Measurements from ENCODE around the gene TMEM273. TPM values are rescaled to one million over a fixed set of nuclear protein-coding genes. Genes with fewer than 3 reads are reported as not detected.

Gene TMEM273
- total RNA-seq, 5 donors from 2014 or later (not counting 1 experiment from before 2014, with no cell fraction given), result 8.4 to 22.9 (median 15.6) TPM

DNA sequence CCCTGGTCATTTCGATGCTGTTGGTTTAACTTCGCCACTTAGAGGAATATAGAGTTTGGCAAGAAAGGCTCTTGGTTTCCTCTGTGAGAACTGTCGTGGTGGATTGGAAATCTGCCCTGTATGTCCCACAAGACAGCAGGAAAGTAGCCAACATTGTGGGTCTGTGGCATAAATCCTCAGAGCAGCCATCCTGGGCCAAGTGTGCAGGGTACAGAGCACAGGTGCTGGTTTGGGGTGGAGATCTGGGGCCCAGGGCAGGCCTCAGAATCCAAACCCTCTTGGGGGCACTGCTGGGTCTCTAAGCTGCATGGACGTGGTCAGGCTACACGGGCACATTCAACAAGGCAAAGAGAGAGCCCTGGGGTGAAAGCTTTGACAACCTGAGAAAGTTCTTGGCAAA lies 39.2 kb upstream of the TMEM273 start:
- CTCF ChIA-PET, result no interaction called here
- no peak overlapping the region for H3K4me3 ChIP-seq (ENCODE audit: control insufficient read depth in 1 of 2, extremely low read depth in 1 of 2, low read length in 1 of 2)
- peaks cover 0 to 23% of the 10 kb centered on the region in 2 experiments for H3K27me3 ChIP-seq (replicated peaks in 1 of 2; ENCODE audit: control insufficient read depth in 2 of 2, extremely low read depth in 1 of 2, insufficient read depth in 2 of 2, low read length in 1 of 2)
- POLR2A ChIA-PET, result no interaction called here
- WGBS (ENCODE audit: insufficient coverage), result 94% methylated on average over 4 of the region's 5 CpGs
- H3K4me1 Mint-ChIP-seq, result no peaks in the 10 kb centered on the region
- H3K4me3 Mint-ChIP-seq, result no peak overlapping the region
- peaks cover 0 to 5% (median 0%) of the 10 kb centered on the region in 3 donors for H3K9me3 Mint-ChIP-seq
- H3K36me3 Mint-ChIP-seq, result no peaks in the 10 kb centered on the region
- no peak overlapping the region for H3K27ac ChIP-seq (ENCODE audit: low read length)
- no peak for DNase-seq
- peaks cover 2 to 7% of the 10 kb centered on the region in 2 donors for H3K27me3 Mint-ChIP-seq
- no peaks in the 10 kb centered on the region for H3K36me3 ChIP-seq (ENCODE audit: control insufficient read depth in 2 of 2, extremely low read depth in 1 of 2, insufficient read depth in 1 of 2, low read length in 1 of 2)
- no peaks in the 10 kb centered on the region for H3K4me1 ChIP-seq (ENCODE audit: control insufficient read depth in 1 of 2, extremely low read depth in 1 of 2, insufficient read depth in 2 of 2, low read length in 2 of 2)
- H3K9me3 ChIP-seq, result no peaks in the 10 kb centered on the region
- H3K27ac Mint-ChIP-seq, result no peak overlapping the region
- ATAC-seq (replicated peaks in 1 of 4), result no peak

DNA sequence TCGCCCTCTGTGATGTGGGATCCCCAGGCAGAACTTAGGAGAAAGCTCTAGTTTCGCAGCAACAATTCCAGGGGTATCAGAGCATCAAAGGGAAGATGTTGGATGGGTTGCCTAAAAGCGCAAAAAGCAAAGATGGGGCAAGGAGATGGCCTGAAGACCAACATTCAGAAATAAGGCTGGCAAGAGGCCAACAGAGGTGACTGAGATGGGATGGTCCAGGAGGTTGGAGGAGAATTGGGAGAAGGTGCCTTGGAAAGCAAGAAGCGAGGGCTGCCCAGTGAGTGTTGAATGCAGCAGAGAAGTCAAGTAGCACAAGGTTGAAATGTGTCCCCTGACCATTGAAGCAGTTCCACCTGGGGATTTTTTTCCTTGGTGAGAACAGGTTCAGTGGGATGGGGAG lies 38.4 kb upstream of the TMEM273 start:
- Mint-ChIP-seq H3K27me3 (peaks cover 2 to 7% of the 10 kb centered on the region in 2 donors), H3K4me1 (no peaks in the 10 kb centered on the region), H3K4me3 (no peak overlapping the region), H3K36me3 (no peaks in the 10 kb centered on the region), H3K27ac (no peak overlapping the region), H3K9me3 (peaks cover 0 to 5% (median 0%) of the 10 kb centered on the region in 3 donors)
- Histone ChIP-seq H3K36me3 (ENCODE audit: control insufficient read depth in 2 of 2, extremely low read depth in 1 of 2, insufficient read depth in 1 of 2, low read length in 1 of 2) (no peaks in the 10 kb centered on the region), H3K4me1 (ENCODE audit: control insufficient read depth in 1 of 2, extremely low read depth in 1 of 2, insufficient read depth in 2 of 2, low read length in 2 of 2) (no peaks in the 10 kb centered on the region), H3K9me3 (no peaks in the 10 kb centered on the region), H3K27ac (ENCODE audit: low read length) (no peak overlapping the region), H3K4me3 (ENCODE audit: control insufficient read depth in 1 of 2, extremely low read depth in 1 of 2, low read length in 1 of 2) (no peak overlapping the region), H3K27me3 (replicated peaks in 1 of 2; ENCODE audit: control insufficient read depth in 2 of 2, extremely low read depth in 1 of 2, insufficient read depth in 2 of 2, low read length in 1 of 2) (peaks cover 0 to 23% of the 10 kb centered on the region in 2 experiments)
- no peak for DNase-seq
- ChIA-PET POLR2A (no interaction called here), CTCF (no interaction called here)
- WGBS (ENCODE audit: insufficient coverage), result 50% methylated on average over 3 of the region's 4 CpGs
- no peak for ATAC-seq (replicated peaks in 1 of 4)

GRCh38 chr10:49225218-49225876 lies 37.2 kb upstream of the TMEM273 start:
- Histone ChIP-seq H3K4me1 (ENCODE audit: control insufficient read depth in 1 of 2, extremely low read depth in 1 of 2, insufficient read depth in 2 of 2, low read length in 2 of 2) (no peaks in the 10 kb centered on the region), H3K4me3 (ENCODE audit: control insufficient read depth in 1 of 2, extremely low read depth in 1 of 2, low read length in 1 of 2) (no peak overlapping the region), H3K27ac (ENCODE audit: low read length) (no peak overlapping the region), H3K9me3 (no peaks in the 10 kb centered on the region), H3K27me3 (replicated peaks in 1 of 2; ENCODE audit: control insufficient read depth in 2 of 2, extremely low read depth in 1 of 2, insufficient read depth in 2 of 2, low read length in 1 of 2) (peaks cover 0 to 23% of the 10 kb centered on the region in 2 experiments), H3K36me3 (ENCODE audit: control insufficient read depth in 2 of 2, extremely low read depth in 1 of 2, insufficient read depth in 1 of 2, low read length in 1 of 2) (no peaks in the 10 kb centered on the region)
- peaks cover 2 to 3% of the 10 kb centered on the region in 2 donors for H3K27me3 Mint-ChIP-seq
- H3K9me3 Mint-ChIP-seq, result peaks cover 0 to 5% (median 0%) of the 10 kb centered on the region in 3 donors
- WGBS (ENCODE audit: insufficient coverage), result 89% methylated on average over 8 of the region's 12 CpGs
- DNase-seq (no peak), ATAC-seq (replicated peaks in 1 of 4) (no peak)
- CTCF ChIA-PET, result no interaction called here
- H3K27ac Mint-ChIP-seq, result no peak overlapping the region
- H3K4me1 Mint-ChIP-seq, result no peaks in the 10 kb centered on the region
- no peaks in the 10 kb centered on the region for H3K36me3 Mint-ChIP-seq
- POLR2A ChIA-PET, result no interaction called here
- no peak overlapping the region for H3K4me3 Mint-ChIP-seq

DNA sequence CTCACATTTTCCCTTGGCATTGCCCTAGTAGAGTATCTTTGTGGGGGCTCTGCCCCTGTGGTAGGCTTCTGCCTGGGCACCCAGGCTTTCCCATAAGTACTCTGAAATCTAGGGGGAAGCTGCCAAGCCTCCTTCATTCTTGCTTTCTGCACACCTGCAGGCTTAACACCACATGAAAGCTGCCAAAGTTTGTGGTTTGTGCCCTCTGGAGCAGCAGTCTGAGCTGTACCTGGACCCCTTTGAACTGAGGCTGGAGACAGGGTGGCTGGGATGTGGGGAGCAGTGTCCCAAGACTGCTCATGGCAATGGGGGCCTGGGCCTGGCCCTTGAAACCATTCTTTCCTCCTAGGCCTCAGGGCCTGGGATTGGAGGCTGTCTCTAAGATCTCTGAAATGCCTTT lies 35.0 kb upstream of the TMEM273 start:
- Histone ChIP-seq H3K27ac (ENCODE audit: low read length) (no peak overlapping the region), H3K9me3 (no peaks in the 10 kb centered on the region), H3K27me3 (replicated peaks in 1 of 2; ENCODE audit: control insufficient read depth in 2 of 2, extremely low read depth in 1 of 2, insufficient read depth in 2 of 2, low read length in 1 of 2) (peaks cover 0 to 11% of the 10 kb centered on the region in 2 experiments), H3K4me3 (ENCODE audit: control insufficient read depth in 1 of 2, extremely low read depth in 1 of 2, low read length in 1 of 2) (no peak overlapping the region), H3K4me1 (ENCODE audit: control insufficient read depth in 1 of 2, extremely low read depth in 1 of 2, insufficient read depth in 2 of 2, low read length in 2 of 2) (no peaks in the 10 kb centered on the region), H3K36me3 (ENCODE audit: control insufficient read depth in 2 of 2, extremely low read depth in 1 of 2, insufficient read depth in 1 of 2, low read length in 1 of 2) (no peaks in the 10 kb centered on the region)
- DNase-seq (no peak), ATAC-seq (replicated peaks in 1 of 4) (no peak)
- Mint-ChIP-seq H3K36me3 (no peaks in the 10 kb centered on the region), H3K4me3 (no peak overlapping the region), H3K9me3 (peaks cover 0 to 5% (median 0%) of the 10 kb centered on the region in 3 donors), H3K4me1 (no peaks in the 10 kb centered on the region), H3K27me3 (peaks cover 6 to 16% of the 10 kb centered on the region in 2 donors), H3K27ac (no peak overlapping the region)
- ChIA-PET CTCF (no interaction called here), POLR2A (no interaction called here)

- Histone ChIP-seq H3K36me3 (ENCODE audit: control insufficient read depth in 2 of 2, extremely low read depth in 1 of 2, insufficient read depth in 1 of 2, low read length in 1 of 2) (no peaks in the 10 kb centered on the region), H3K4me3 (ENCODE audit: control insufficient read depth in 1 of 2, extremely low read depth in 1 of 2, low read length in 1 of 2) (no peak overlapping the region), H3K4me1 (ENCODE audit: control insufficient read depth in 1 of 2, extremely low read depth in 1 of 2, insufficient read depth in 2 of 2, low read length in 2 of 2) (no peaks in the 10 kb centered on the region), H3K27ac (ENCODE audit: low read length) (no peak overlapping the region), H3K9me3 (no peaks in the 10 kb centered on the region), H3K27me3 (replicated peaks in 1 of 2; ENCODE audit: control insufficient read depth in 2 of 2, extremely low read depth in 1 of 2, insufficient read depth in 2 of 2, low read length in 1 of 2) (peaks cover 0 to 5% of the 10 kb centered on the region in 2 experiments)
- H3K9me3 Mint-ChIP-seq, result peaks cover 0 to 5% (median 0%) of the 10 kb centered on the region in 3 donors
- no peaks in the 10 kb centered on the region for H3K36me3 Mint-ChIP-seq
- no peak overlapping the region for H3K4me3 Mint-ChIP-seq
- no peak for ATAC-seq (replicated peaks in 1 of 4)
- no CpG with 5 or more reads among the region's 3 CpGs for WGBS (ENCODE audit: insufficient coverage)
- ChIA-PET CTCF (no interaction called here), POLR2A (no interaction called here)
- peaks cover 6 to 21% of the 10 kb centered on the region in 2 donors for H3K27me3 Mint-ChIP-seq
- peaks cover 0 to 4% (median 0%) of the 10 kb centered on the region in 3 donors for H3K4me1 Mint-ChIP-seq
- no peak overlapping the region for H3K27ac Mint-ChIP-seq
- DNase-seq, result no peak
Measured at GRCh38 chr10:49222170-49222569, 34.0 kb upstream of the TMEM273 start.

GRCh38 chr10:49220679-49221078 lies 32.5 kb upstream of the TMEM273 start:
- Mint-ChIP-seq H3K36me3 (no peaks in the 10 kb centered on the region), H3K27me3 (peaks cover 7 to 20% of the 10 kb centered on the region in 2 donors), H3K4me1 (peaks cover 0 to 4% (median 0%) of the 10 kb centered on the region in 3 donors), H3K27ac (no peak overlapping the region), H3K4me3 (no peak overlapping the region), H3K9me3 (peaks cover 0 to 5% (median 0%) of the 10 kb centered on the region in 3 donors)
- POLR2A ChIA-PET, result no interaction called here
- Histone ChIP-seq H3K4me3 (ENCODE audit: control insufficient read depth in 1 of 2, extremely low read depth in 1 of 2, low read length in 1 of 2) (no peak overlapping the region), H3K27me3 (replicated peaks in 1 of 2; ENCODE audit: control insufficient read depth in 2 of 2, extremely low read depth in 1 of 2, insufficient read depth in 2 of 2, low read length in 1 of 2) (peaks cover 0 to 7% of the 10 kb centered on the region in 2 experiments), H3K36me3 (ENCODE audit: control insufficient read depth in 2 of 2, extremely low read depth in 1 of 2, insufficient read depth in 1 of 2, low read length in 1 of 2) (no peaks in the 10 kb centered on the region), H3K4me1 (ENCODE audit: control insufficient read depth in 1 of 2, extremely low read depth in 1 of 2, insufficient read depth in 2 of 2, low read length in 2 of 2) (no peaks in the 10 kb centered on the region), H3K27ac (ENCODE audit: low read length) (no peak overlapping the region), H3K9me3 (no peaks in the 10 kb centered on the region)
- WGBS (ENCODE audit: insufficient coverage), result 71% methylated on average over 2 of the region's 2 CpGs
- no peak for ATAC-seq (replicated peaks in 1 of 4)
- no peak for DNase-seq
- CTCF ChIA-PET, result interaction anchor here in 1 of 2 donors (0.7 kb wide), 1 partner anchor 45 kb away, joined by 3 read pairs; no protein-coding TSS in a partner anchor

Data from T-cell (primary cell).